Naive B cell (primary cell): Measurements from ENCODE around the gene SHH. TPM values are rescaled to one million over a fixed set of nuclear protein-coding genes. Genes with fewer than 3 reads are reported as not detected.

Experiments used
- ATAC-seq, 2 donors: fragments of 150-1000 bp; cut with Tn5 transposase; 2 replicates each; pipeline ENCODE4 v1.10.0; 2021; ENCODE audit warnings: low read depth in 2 of 2, mild to moderate bottlenecking in 2 of 2, moderate library complexity in 2 of 2
- DNase-seq: peaks from one replicate; pipeline ENCODE4 v3.0.0; 2022
- H3K27ac Mint-ChIP-seq, 6 donors: one replicate each; pipeline ENCODE4 v1.8.0; 2020 to 2022; ENCODE audit warnings: mild to moderate bottlenecking in 6 of 6, mixed read lengths in 6 of 6, moderate library complexity in 5 of 6, inconsistent platforms in 2 of 6
- H3K27me3 Mint-ChIP-seq, 3 donors: one replicate each; pipeline ENCODE4 v1.8.0; 2021 to 2022; ENCODE audit warnings: mixed read lengths in 3 of 3, mild to moderate bottlenecking in 1 of 3
- H3K36me3 Mint-ChIP-seq, 2 donors: one replicate each; pipeline ENCODE4 v1.8.0; 2020 to 2022; ENCODE audit warnings: mixed read lengths in 2 of 2, inconsistent platforms in 1 of 2, mild to moderate bottlenecking in 1 of 2
- H3K4me1 Mint-ChIP-seq, 3 donors: one replicate each; pipeline ENCODE4 v1.8.0; 2020 to 2022; ENCODE audit warnings: mixed read lengths in 3 of 3, inconsistent platforms in 1 of 3, mild to moderate bottlenecking in 1 of 3, moderate library complexity in 1 of 3
- H3K4me3 Mint-ChIP-seq, 8 donors: one replicate each; pipeline ENCODE4 v1.8.0; 2020 to 2022; ENCODE audit warnings: mild to moderate bottlenecking in 8 of 8, mixed read lengths in 8 of 8, moderate library complexity in 8 of 8, inconsistent platforms in 2 of 8
- H3K9me3 Mint-ChIP-seq, 7 donors: one replicate each; pipeline ENCODE4 v1.8.0; 2020 to 2022; ENCODE audit warnings: mixed read lengths in 7 of 7, mild to moderate bottlenecking in 5 of 7, inconsistent platforms in 2 of 7, moderate library complexity in 1 of 7
- polyA plus RNA-seq, 6 donors: library from polyadenylated mRNA; unstranded; fragments of 300-500 nt; fragmentation: Illumina TruSeq; gene quantifications; one replicate each; pipeline ENCODE4 v1.2.3, GENCODE V29; 2021; ENCODE audit warnings: low read depth in 6 of 6

The SHH gene
- polyA plus RNA-seq, 6 donors from 2014 or later, result 0.17 TPM; not detected in 5

GRCh38 chr7:155752756-155753445 is 59.4 kb downstream of the SHH start:
- Mint-ChIP-seq H3K36me3 (peaks cover 7% of the 10 kb centered on the region in 2 donors), H3K4me1 (peaks cover 68 to 81% (median 69%) of the 10 kb centered on the region in 3 donors), H3K4me3 (peak overlapping the region in 6 of 8 donors; percentile 21 to 77 (median 56)), H3K9me3 (no peaks in the 10 kb centered on the region), H3K27me3 (no peaks in the 10 kb centered on the region), H3K27ac (peak overlapping the region in 5 of 6 donors; percentile 48 to 79 (median 75))
- ATAC-seq (peak in 1 of 2 donors; percentile 37), DNase-seq (no peak)

GRCh38 chr7:155751409-155751808 is 60.9 kb downstream of the SHH start:
- H3K27ac Mint-ChIP-seq, result peak overlapping the region in 1 of 6 donors; percentile 79
- no peaks in the 10 kb centered on the region for H3K9me3 Mint-ChIP-seq
- H3K4me1 Mint-ChIP-seq, result peaks cover 58 to 72% (median 65%) of the 10 kb centered on the region in 3 donors
- peaks cover 7% of the 10 kb centered on the region in 2 donors for H3K36me3 Mint-ChIP-seq
- DNase-seq (no peak), ATAC-seq (no peak)
- H3K27me3 Mint-ChIP-seq, result no peaks in the 10 kb centered on the region
- no peak overlapping the region for H3K4me3 Mint-ChIP-seq

GRCh38 chr7:155750255-155751125 is 61.8 kb downstream of the SHH start:
- H3K9me3 Mint-ChIP-seq, result no peaks in the 10 kb centered on the region
- no peak overlapping the region for H3K4me3 Mint-ChIP-seq
- ATAC-seq (no peak), DNase-seq (no peak)
- no peaks in the 10 kb centered on the region for H3K27me3 Mint-ChIP-seq
- H3K4me1 Mint-ChIP-seq, result peaks cover 55 to 65% (median 58%) of the 10 kb centered on the region in 3 donors
- H3K36me3 Mint-ChIP-seq, result peaks cover 7 to 8% of the 10 kb centered on the region in 2 donors
- H3K27ac Mint-ChIP-seq, result no peak overlapping the region

Other genes with a start within 250 kb of the SHH start
- 10 to 100 TPM; 26.1 to 87.0 (median 44.6) TPM for gene RBM33, start 167.8 kb downstream of the SHH start, polyA plus RNA-seq